ENCODE data around the gene TRAK2. TPM values are rescaled to one million over a fixed set of nuclear protein-coding genes. Genes with fewer than 3 reads are reported as not detected.
A peak's percentile ranks its signal among the peaks of the same experiment; 100 is the strongest.

The TRAK2 gene
- total RNA-seq, 4 donors from 2014 or later, result 30.2 to 48.3 (median 34.8) TPM

DNA sequence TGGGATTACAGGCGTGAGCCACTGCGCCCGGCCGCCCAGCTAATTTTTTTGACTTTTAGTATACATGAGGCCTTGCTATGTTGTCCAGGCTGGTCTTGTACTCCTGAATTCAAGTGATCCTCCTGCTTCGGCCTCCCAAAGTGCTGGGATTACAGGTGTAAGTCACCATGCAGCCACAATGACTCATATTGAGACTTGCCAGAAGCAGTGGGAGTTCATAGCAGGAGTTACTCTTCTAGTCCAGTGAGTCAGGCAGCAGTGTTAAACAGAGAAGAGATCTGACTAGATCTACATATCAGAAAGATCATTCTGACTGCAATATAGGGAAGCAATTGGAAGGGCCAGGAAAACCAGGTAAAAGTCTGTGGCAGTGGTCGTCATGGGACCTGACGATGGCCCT lies 92.6 kb downstream of the TRAK2 start:
- H3K27ac ChIP-seq, result no peak overlapping the region
- H3K4me3 ChIP-seq, result no peak overlapping the region
- WGBS, 2 donors, result 84 to 95% methylated on average over 7 of the region's 7 CpGs
- no peak for DNase-seq (ENCODE audit: low spot score in 2 of 2)
- no peaks in the 10 kb centered on the region for H3K9me3 ChIP-seq
- H3K4me1 ChIP-seq, result peaks cover 0 to 7% (median 0%) of the 10 kb centered on the region in 4 donors
- no peak for TF ChIP-seq POLR2A (IDR thresholded peaks at IDR 0.05)
- TF ChIP-seq, protein P1, sequence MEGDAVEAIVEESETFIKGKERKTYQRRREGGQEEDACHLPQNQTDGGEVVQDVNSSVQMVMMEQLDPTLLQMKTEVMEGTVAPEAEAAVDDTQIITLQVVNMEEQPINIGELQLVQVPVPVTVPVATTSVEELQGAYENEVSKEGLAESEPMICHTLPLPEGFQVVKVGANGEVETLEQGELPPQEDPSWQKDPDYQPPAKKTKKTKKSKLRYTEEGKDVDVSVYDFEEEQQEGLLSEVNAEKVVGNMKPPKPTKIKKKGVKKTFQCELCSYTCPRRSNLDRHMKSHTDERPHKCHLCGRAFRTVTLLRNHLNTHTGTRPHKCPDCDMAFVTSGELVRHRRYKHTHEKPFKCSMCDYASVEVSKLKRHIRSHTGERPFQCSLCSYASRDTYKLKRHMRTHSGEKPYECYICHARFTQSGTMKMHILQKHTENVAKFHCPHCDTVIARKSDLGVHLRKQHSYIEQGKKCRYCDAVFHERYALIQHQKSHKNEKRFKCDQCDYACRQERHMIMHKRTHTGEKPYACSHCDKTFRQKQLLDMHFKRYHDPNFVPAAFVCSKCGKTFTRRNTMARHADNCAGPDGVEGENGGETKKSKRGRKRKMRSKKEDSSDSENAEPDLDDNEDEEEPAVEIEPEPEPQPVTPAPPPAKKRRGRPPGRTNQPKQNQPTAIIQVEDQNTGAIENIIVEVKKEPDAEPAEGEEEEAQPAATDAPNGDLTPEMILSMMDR (IDR thresholded peaks at IDR 0.05), result no peak
- no peak for TF ChIP-seq EP300 (IDR thresholded peaks at IDR 0.05)
- H3K36me3 ChIP-seq, result peaks cover 0 to 39% (median 0%) of the 10 kb centered on the region in 3 donors
- H3K27me3 ChIP-seq, result no peaks in the 10 kb centered on the region

DNA sequence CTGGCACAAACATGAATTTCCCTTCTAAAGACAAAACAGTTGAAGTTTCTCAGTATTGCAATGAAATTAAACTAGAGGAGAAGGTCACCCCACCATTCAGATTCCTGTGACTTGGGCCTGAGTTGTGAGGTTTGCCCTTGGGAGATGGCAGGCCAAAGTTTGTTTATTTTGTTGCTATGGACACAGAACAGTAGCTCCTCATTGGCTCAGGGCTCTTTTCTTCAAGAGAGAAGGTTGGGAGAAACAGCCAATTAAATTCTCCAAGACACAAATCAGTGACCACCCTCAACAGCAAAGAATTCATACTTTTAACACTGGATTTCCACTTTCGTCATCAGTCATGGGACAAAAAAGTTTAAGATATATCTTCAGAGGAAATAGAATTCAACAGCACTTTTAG lies 94.0 kb downstream of the TRAK2 start, which contains the start of gene FLACC1:
Gene FLACC1, minus strand, starts transcription at position 125 of the 400 bp plus-strand sequence. CDS start 5,941 bp downstream, outside the sequence.
- peaks cover 0 to 26% (median 0%) of the 10 kb centered on the region in 3 donors for H3K36me3 ChIP-seq
- H3K27ac ChIP-seq, result peak within 1 kb of the TSS; percentile 31 to 87 (median 60)
- 19 to 20% methylated on average over 1 of the region's 1 CpG for WGBS, 2 donors
- no peaks in the 10 kb centered on the region for H3K9me3 ChIP-seq
- DNase-seq (ENCODE audit: low spot score in 2 of 2), result no peak
- no peaks in the 10 kb centered on the region for H3K27me3 ChIP-seq
- H3K4me3 ChIP-seq, result peak within 1 kb of the TSS in 1 of 4 donors; percentile 9
- TF ChIP-seq POLR2A (IDR thresholded peaks at IDR 0.05), result no peak
- TF ChIP-seq EP300 (IDR thresholded peaks at IDR 0.05), result no peak
- peaks cover 0 to 7% (median 0%) of the 10 kb centered on the region in 4 donors for H3K4me1 ChIP-seq

DNA sequence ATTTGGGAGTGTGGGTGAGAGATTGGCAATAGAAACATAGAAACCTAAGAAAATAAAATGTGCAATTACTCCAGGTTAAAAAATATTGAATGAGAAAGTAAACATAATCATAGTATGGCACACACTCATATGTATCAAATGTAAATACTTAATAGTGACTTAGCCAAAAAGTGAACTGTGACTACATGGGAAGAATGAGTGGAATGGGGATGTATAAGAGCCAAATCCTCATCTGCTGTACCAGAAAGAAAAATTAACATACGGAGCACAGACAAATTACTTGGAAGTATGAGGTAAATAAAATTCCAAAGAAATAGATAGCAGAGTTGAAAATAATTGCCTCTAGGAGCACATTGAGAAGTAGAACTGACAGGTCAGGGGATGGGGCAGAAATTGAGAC lies 98.1 kb downstream of the TRAK2 start:
- 50 to 59% methylated on average over 1 of the region's 1 CpG for WGBS, 2 donors
- no peak for DNase-seq (ENCODE audit: low spot score in 2 of 2)
- H3K9me3 ChIP-seq, result no peaks in the 10 kb centered on the region
- H3K27me3 ChIP-seq, result no peaks in the 10 kb centered on the region
- no peak overlapping the region for H3K27ac ChIP-seq
- peaks cover 0 to 14% (median 0%) of the 10 kb centered on the region in 3 donors for H3K36me3 ChIP-seq
- peaks cover 0 to 7% (median 0%) of the 10 kb centered on the region in 4 donors for H3K4me1 ChIP-seq
- no peak overlapping the region for H3K4me3 ChIP-seq
- no peak for TF ChIP-seq EP300 (IDR thresholded peaks at IDR 0.05)
- TF ChIP-seq, protein P1 (IDR thresholded peaks at IDR 0.05), result no peak
- no peak for TF ChIP-seq POLR2A (IDR thresholded peaks at IDR 0.05)

DNA sequence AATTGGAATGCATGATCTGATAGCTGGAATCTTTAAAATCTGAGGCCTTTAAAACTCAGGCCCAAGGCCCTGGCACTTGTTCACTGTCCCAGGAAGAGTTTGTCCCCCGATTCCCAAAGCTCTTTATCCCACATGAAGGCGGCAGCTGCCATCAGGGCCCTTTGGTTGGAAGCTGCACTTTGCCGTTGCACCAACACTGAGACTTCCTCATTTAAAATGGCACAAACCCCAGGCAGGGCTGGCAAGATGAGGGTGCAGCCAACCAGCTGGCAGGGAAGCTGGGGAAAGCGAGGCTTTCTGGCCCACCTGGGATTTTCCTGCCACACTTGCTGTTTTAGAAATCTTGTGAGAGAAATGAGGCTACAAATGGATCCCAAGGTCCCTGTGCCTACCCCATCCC lies 100.4 kb downstream of the TRAK2 start:
- TF ChIP-seq EP300 (IDR thresholded peaks at IDR 0.05) (no peak), POLR2A (IDR thresholded peaks at IDR 0.05) (no peak)
- TF ChIP-seq, protein P1 (IDR thresholded peaks at IDR 0.05), result no peak

DNA sequence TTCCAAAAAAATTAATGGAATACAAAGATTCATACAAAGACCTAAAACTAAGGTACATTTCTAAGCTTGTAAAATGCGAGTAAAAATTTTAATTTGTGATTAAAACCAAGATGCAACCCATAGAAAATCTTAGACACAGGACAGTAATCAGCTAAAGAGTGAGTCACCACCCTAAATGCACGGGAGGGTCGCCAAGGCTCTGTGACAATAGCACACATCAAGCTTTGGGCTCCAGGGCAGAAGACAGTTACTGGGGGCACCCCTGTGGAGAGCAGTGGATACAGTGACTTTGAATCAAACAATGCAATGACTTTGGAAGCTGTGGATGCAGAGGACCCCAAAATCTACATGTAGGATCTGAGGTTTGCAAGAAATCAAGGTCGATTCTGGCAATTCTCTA lies 101.7 kb downstream of the TRAK2 start:
- no peak for DNase-seq (ENCODE audit: low spot score in 2 of 2)
- Histone ChIP-seq H3K9me3 (no peaks in the 10 kb centered on the region), H3K4me3 (no peak overlapping the region), H3K27ac (no peak overlapping the region), H3K27me3 (no peaks in the 10 kb centered on the region), H3K36me3 (peaks cover 0 to 23% (median 0%) of the 10 kb centered on the region in 3 donors), H3K4me1 (no peaks in the 10 kb centered on the region)
- WGBS, 2 donors, result 64 to 65% methylated on average over 4 of the region's 4 CpGs
- TF ChIP-seq POLR2A (IDR thresholded peaks at IDR 0.05) (no peak), EP300 (IDR thresholded peaks at IDR 0.05) (no peak)
- TF ChIP-seq, protein P1 (IDR thresholded peaks at IDR 0.05), result no peak

More for the DNA sequence above, 100.4 kb downstream of the TRAK2 start:
- Histone ChIP-seq H3K27me3 (no peaks in the 10 kb centered on the region), H3K36me3 (peaks cover 0 to 23% (median 0%) of the 10 kb centered on the region in 3 donors), H3K9me3 (no peaks in the 10 kb centered on the region), H3K4me1 (no peaks in the 10 kb centered on the region), H3K27ac (no peak overlapping the region), H3K4me3 (no peak overlapping the region)
- 91 to 100% methylated on average over 3 to 4 of the region's 4 CpGs for WGBS, 2 donors
- DNase-seq (ENCODE audit: low spot score in 2 of 2), result no peak

Data from tibial nerve (tissue), 4 donors.